NT2/D1 (cell line): ENCODE results near the gene RAMAC.
A peak's percentile ranks its signal among the peaks of the same experiment; 100 is the strongest.

Experiments used
- DNase-seq: peaks from one replicate; pipeline ENCODE4 v3.0.0-alpha.2; 2011; ENCODE audit warnings: low read depth, low spot score
- H3K27me3 ChIP-seq: 2 replicates; pipeline ENCODE4 v1.6.0; 2011; ENCODE audit warnings: mild to moderate bottlenecking; ENCODE audit not compliant: insufficient read length, insufficient read depth
- H3K36me3 ChIP-seq: 2 replicates; pipeline ENCODE4 v1.6.1; 2011; ENCODE audit warnings: mild to moderate bottlenecking, low read length, mixed read lengths; ENCODE audit not compliant: insufficient read depth, insufficient read length
- H3K4me1 ChIP-seq: 2 replicates; pipeline ENCODE4 v1.5.1; 2011; ENCODE audit not compliant: insufficient read depth, insufficient read length
- H3K4me3 ChIP-seq: 2 replicates; pipeline ENCODE4 v1.5.1; 2011; ENCODE audit warnings: low read depth; ENCODE audit not compliant: insufficient read length
- H3K9ac ChIP-seq: 2 replicates; pipeline ENCODE4 v1.6.0; 2011; ENCODE audit warnings: low read depth; ENCODE audit not compliant: insufficient read length
- H3K9me3 ChIP-seq: 2 replicates; pipeline ENCODE4 v1.5.1; 2011; ENCODE audit warnings: mild to moderate bottlenecking, low read length; ENCODE audit not compliant: insufficient read depth
- SUZ12 ChIP-seq: IDR thresholded peaks from 2 replicates; pipeline ENCODE4 v1.6.1; 2011; ENCODE audit not compliant: insufficient read length, insufficient read depth; ENCODE audit errors: extremely low read depth
- YY1 ChIP-seq: IDR thresholded peaks from 2 replicates; pipeline ENCODE4 v1.6.1; 2011; ENCODE audit not compliant: insufficient read length, insufficient read depth
- ZNF274 ChIP-seq: IDR thresholded peaks from 2 replicates; pipeline ENCODE4 v1.6.1; 2011; ENCODE audit warnings: mild to moderate bottlenecking, low read depth, low read length

The RAMAC gene

GRCh38 chr15:82979726-82980125 is 6.3 kb upstream of the RAMAC start:
- H3K36me3 ChIP-seq = no peaks in the 10 kb centered on the region
- no peaks in the 10 kb centered on the region for H3K4me1 ChIP-seq
- H3K27me3 ChIP-seq = no peaks in the 10 kb centered on the region
- H3K9ac ChIP-seq = no peak overlapping the region
- no peaks in the 10 kb centered on the region for H3K9me3 ChIP-seq
- TF ChIP-seq ZNF274 = no peak
- TF ChIP-seq YY1 = no peak
- TF ChIP-seq SUZ12 = no peak
- DNase-seq = no peak
- H3K4me3 ChIP-seq = no peak overlapping the region

- Histone ChIP-seq H3K4me3 (no peak overlapping the region), H3K36me3 (no peaks in the 10 kb centered on the region), H3K4me1 (no peaks in the 10 kb centered on the region), H3K9me3 (no peaks in the 10 kb centered on the region), H3K27me3 (no peaks in the 10 kb centered on the region), H3K9ac (no peak overlapping the region)
- DNase-seq = no peak
- no peak for TF ChIP-seq YY1
- no peak for TF ChIP-seq ZNF274
- TF ChIP-seq SUZ12 = no peak
These were observed 5.0 kb upstream of the RAMAC start for GRCh38 chr15:82980981-82981380.

DNA sequence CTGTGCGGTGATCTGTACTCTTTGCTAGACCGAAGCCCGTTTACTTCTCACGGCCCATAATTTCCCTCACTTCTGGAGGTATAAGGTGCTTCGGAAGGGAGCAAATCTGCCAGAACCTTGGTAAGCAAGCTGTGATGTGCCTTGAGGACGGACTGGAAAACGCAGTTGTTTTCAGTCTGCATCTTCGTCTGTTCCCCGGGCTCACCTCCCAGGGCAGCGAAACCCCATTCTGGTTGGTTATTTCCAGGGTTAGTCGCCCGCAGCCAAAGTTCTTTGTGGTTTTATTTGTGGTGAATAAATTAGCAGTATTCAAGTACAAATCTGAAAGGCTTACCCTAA is 401 bp downstream of the RAMAC start:
- Histone ChIP-seq H3K9me3 (no peaks in the 10 kb centered on the region), H3K9ac (peak overlapping the region; percentile 83), H3K36me3 (peaks cover 33% of the 10 kb centered on the region), H3K4me3 (peak overlapping the region; percentile 82), H3K4me1 (no peaks in the 10 kb centered on the region), H3K27me3 (no peaks in the 10 kb centered on the region)
- DNase-seq = no peak
- no peak for TF ChIP-seq SUZ12
- no peak for TF ChIP-seq ZNF274
- TF ChIP-seq YY1 = no peak

DNA sequence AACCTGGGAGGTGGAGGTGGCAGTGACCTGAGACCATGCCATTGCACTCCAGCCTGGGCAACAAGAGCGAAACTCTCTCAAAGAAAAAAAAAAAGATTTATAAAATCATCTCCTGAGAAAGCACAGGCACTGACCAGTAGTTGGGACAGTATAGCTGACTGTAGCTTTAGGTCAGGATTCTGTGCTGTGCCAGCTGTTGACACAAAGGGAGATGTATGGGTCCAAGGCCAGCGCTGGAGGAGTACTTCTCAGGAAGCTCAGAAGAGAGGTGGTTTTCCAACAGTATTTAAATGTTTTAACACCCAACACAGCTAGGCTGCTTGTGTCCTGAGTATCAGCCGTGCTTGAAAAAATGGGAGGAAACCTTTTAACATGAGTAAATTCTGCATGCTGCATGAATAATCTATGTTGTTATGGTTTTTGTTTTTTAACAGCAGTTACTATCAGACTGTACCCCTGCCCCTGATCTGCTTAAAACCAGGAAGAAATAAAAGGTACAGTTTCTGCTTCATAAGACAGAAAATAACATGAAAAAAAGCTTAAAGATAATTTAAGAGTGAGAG is 6.5 kb downstream of the RAMAC start:
- DNase-seq = no peak
- Histone ChIP-seq H3K27me3 (no peaks in the 10 kb centered on the region), H3K9me3 (no peaks in the 10 kb centered on the region), H3K4me1 (no peaks in the 10 kb centered on the region), H3K4me3 (no peak overlapping the region), H3K36me3 (peaks cover 32% of the 10 kb centered on the region), H3K9ac (no peak overlapping the region)
- TF ChIP-seq YY1 (no peak), ZNF274 (no peak), SUZ12 (no peak)

DNA sequence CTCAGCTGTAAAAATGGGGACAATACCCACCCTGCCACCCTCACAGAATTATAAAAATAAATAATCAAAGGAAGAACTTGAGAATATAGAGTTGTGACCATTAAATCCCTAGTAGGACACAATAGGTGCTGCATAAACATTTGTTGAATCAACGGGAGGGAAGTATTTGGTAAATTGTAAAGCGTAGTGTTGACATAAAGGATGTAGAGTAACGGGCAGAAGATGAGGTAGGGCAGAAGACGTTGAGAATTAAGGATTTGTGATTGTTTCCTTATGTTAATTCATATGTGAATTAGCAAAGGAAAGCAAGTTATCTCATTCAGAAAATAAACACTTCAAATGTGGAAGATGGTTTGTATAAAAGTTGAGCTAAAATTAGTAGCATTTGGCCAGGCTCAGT is 7.1 kb downstream of the RAMAC start:
- Histone ChIP-seq H3K27me3 (no peaks in the 10 kb centered on the region), H3K9ac (no peak overlapping the region), H3K4me1 (no peaks in the 10 kb centered on the region), H3K36me3 (peaks cover 27% of the 10 kb centered on the region), H3K9me3 (no peaks in the 10 kb centered on the region), H3K4me3 (no peak overlapping the region)
- TF ChIP-seq SUZ12 (no peak), YY1 (no peak), ZNF274 (no peak)
- DNase-seq = no peak

GRCh38 chr15:82995076-82995475 is 9.1 kb downstream of the RAMAC start:
- Histone ChIP-seq H3K9ac (no peak overlapping the region), H3K36me3 (peaks cover 11% of the 10 kb centered on the region), H3K27me3 (no peaks in the 10 kb centered on the region), H3K4me1 (no peaks in the 10 kb centered on the region), H3K4me3 (no peak overlapping the region), H3K9me3 (peaks cover 11% of the 10 kb centered on the region; the same call in 1 of the 2 replicates)
- TF ChIP-seq SUZ12 (no peak), YY1 (no peak), ZNF274 (no peak)
- DNase-seq = no peak

- Histone ChIP-seq H3K27me3 (no peaks in the 10 kb centered on the region), H3K36me3 (peaks cover 6% of the 10 kb centered on the region), H3K9me3 (peaks cover 12% of the 10 kb centered on the region; the same call in 1 of the 2 replicates), H3K4me3 (no peak overlapping the region), H3K9ac (no peak overlapping the region), H3K4me1 (no peaks in the 10 kb centered on the region)
- TF ChIP-seq YY1 (no peak), SUZ12 (no peak)
- DNase-seq = no peak
These were observed 9.9 kb downstream of the RAMAC start for GRCh38 chr15:82995938-82996337.
